DND-41 (cell line): ENCODE measurements around the gene ADH4.

ENCODE experiments used
- ATAC-seq: fragments of 200-7000 bp; cut with Tn5 transposase; 3 replicates; pipeline ENCODE4 v1.9.1; 2021; ENCODE audit warnings: low read depth; ENCODE audit not compliant: insufficient read depth
- DNase-seq: peaks from one replicate; pipeline ENCODE4 v3.0.0-alpha.2; 2020
- H2AFZ ChIP-seq: 2 replicates; pipeline ENCODE4 v1.6.0; 2012; ENCODE audit warnings: low read depth, low read length
- H3K27ac ChIP-seq: 2 replicates; pipeline ENCODE4 v1.5.1; 2012; ENCODE audit warnings: low read length, inconsistent platforms
- H3K27me3 ChIP-seq: fragments of 200-600 bp; sonication (generic); 2 replicates; pipeline ENCODE4 v1.6.0; 2012; ENCODE audit warnings: low read length, mild to moderate bottlenecking, inconsistent platforms; ENCODE audit not compliant: insufficient read depth, poor library complexity
- H3K36me3 ChIP-seq: 2 replicates; pipeline ENCODE4 v1.5.1; 2012; ENCODE audit warnings: low read length, inconsistent platforms; ENCODE audit not compliant: insufficient read depth
- H3K4me1 ChIP-seq: 2 replicates; pipeline ENCODE4 v1.5.1; 2012; ENCODE audit warnings: mild to moderate bottlenecking, low read length; ENCODE audit not compliant: insufficient read depth
- H3K4me2 ChIP-seq: 2 replicates; pipeline ENCODE4 v1.6.0; 2012; ENCODE audit warnings: mild to moderate bottlenecking, moderate library complexity, low read length, inconsistent platforms; ENCODE audit not compliant: insufficient read depth
- H3K4me3 ChIP-seq, 2 experiments: fragments of 200-600 bp in 1 of 2; shearing (Covaris generic) in 1 of 2; 2 replicates each; pipeline ENCODE4 v1.5.1; 2012 to 2016; ENCODE audit warnings: inconsistent platforms in 2 of 2, low read length in 2 of 2, mild to moderate bottlenecking in 2 of 2, low read depth in 1 of 2, moderate library complexity in 1 of 2
- H3K79me2 ChIP-seq: 2 replicates; pipeline ENCODE4 v1.6.0; 2012; ENCODE audit warnings: low read length, inconsistent platforms; ENCODE audit not compliant: insufficient read depth
- H3K9ac ChIP-seq: 2 replicates; pipeline ENCODE4 v1.6.0; 2012; ENCODE audit warnings: low read depth, mild to moderate bottlenecking, inconsistent platforms, low read length, moderate library complexity
- H3K9me3 ChIP-seq: 2 replicates; pipeline ENCODE4 v1.5.1; 2012; ENCODE audit warnings: low read length, moderate library complexity, mild to moderate bottlenecking, inconsistent platforms; ENCODE audit not compliant: insufficient read depth, severe bottlenecking
- H4K20me1 ChIP-seq: 2 replicates; pipeline ENCODE4 v1.6.0; 2012; ENCODE audit warnings: low read length; ENCODE audit not compliant: insufficient read depth
- EZH2 ChIP-seq: IDR thresholded peaks from 3 replicates; pipeline ENCODE4 v1.6.1; 2012; ENCODE audit warnings: borderline replicate concordance, low read depth, mild to moderate bottlenecking, moderate library complexity, low read length, inconsistent platforms; ENCODE audit not compliant: severe bottlenecking
- TF ChIP-seq, protein P1 (sequence below): IDR thresholded peaks from 2 replicates; pipeline ENCODE4 v1.5.1; 2012; ENCODE audit warnings: borderline replicate concordance, low read length, moderate library complexity, mild to moderate bottlenecking; ENCODE audit not compliant: poor library complexity, severe bottlenecking; ENCODE audit errors: extremely low read depth

Gene ADH4

DNA sequence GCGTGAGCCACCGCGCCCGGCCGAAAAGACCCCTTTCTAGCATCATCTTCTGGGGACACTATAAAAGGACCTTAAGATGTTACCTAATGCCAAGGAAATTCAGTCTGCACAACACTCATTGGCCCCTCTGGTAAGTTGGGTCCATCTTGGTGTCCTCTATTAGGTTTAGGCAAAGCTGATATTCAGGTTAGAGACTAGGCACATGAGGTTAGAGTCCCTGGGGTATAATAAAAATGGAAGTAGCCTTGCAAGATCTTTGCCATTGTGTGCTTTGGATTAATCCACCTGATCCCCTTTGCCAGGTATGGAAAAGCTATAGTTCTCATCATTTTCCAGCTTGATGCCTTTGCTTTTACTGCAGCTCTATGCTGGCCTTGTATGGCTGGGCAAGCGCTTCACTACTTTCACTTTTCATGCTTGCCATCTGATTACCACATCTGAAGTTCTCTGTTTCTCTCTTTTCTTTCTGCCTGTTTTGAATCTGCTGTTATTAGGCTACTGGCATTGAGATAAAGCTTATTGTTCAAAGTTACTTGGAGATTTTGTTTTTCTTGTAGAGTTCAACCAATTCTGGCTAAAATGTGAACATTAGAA is 5.4 kb upstream of the ADH4 start:
- H3K9me3 ChIP-seq = no peaks in the 10 kb centered on the region
- H3K4me3 ChIP-seq = no peak overlapping the region
- H3K4me2 ChIP-seq = no peak overlapping the region
- H3K9ac ChIP-seq = no peak overlapping the region
- no peak for TF ChIP-seq EZH2
- TF ChIP-seq, protein P1, sequence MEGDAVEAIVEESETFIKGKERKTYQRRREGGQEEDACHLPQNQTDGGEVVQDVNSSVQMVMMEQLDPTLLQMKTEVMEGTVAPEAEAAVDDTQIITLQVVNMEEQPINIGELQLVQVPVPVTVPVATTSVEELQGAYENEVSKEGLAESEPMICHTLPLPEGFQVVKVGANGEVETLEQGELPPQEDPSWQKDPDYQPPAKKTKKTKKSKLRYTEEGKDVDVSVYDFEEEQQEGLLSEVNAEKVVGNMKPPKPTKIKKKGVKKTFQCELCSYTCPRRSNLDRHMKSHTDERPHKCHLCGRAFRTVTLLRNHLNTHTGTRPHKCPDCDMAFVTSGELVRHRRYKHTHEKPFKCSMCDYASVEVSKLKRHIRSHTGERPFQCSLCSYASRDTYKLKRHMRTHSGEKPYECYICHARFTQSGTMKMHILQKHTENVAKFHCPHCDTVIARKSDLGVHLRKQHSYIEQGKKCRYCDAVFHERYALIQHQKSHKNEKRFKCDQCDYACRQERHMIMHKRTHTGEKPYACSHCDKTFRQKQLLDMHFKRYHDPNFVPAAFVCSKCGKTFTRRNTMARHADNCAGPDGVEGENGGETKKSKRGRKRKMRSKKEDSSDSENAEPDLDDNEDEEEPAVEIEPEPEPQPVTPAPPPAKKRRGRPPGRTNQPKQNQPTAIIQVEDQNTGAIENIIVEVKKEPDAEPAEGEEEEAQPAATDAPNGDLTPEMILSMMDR = no peak
- H3K36me3 ChIP-seq = no peaks in the 10 kb centered on the region
- no peaks in the 10 kb centered on the region for H3K27me3 ChIP-seq
- DNase-seq (peak; percentile 15), ATAC-seq (peak; percentile 64)
- no peaks in the 10 kb centered on the region for H3K79me2 ChIP-seq
- H3K4me1 ChIP-seq = peaks cover 2% of the 10 kb centered on the region; the same call in 1 of the 2 replicates
- no peak overlapping the region for H3K27ac ChIP-seq
- H4K20me1 ChIP-seq = no peaks in the 10 kb centered on the region
- no peak overlapping the region for H2AFZ ChIP-seq

DNA sequence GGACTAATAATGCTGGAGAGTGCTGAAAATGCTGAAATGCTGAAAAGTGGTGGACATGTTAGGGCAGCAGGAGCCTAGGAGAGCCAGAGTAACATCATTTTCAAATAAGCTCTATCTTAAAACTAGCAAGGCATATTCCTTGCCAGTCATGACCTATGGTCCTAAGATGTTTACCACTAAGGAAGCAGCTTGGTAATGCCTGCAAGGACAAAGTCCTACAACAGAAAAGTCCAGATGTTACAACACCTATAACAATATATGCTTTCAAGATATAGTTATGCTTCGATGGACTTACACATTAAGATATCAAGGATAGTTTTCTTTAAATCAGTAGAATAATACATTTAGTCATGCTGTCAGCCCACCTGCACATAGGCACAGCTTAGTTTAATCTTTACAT is 4.5 kb upstream of the ADH4 start:
- no peak overlapping the region for H3K9ac ChIP-seq
- no peaks in the 10 kb centered on the region for H3K36me3 ChIP-seq
- no peak for ATAC-seq
- no peaks in the 10 kb centered on the region for H4K20me1 ChIP-seq
- H2AFZ ChIP-seq = no peak overlapping the region
- no peak overlapping the region for H3K4me3 ChIP-seq
- H3K79me2 ChIP-seq = no peaks in the 10 kb centered on the region
- no peak for DNase-seq
- TF ChIP-seq EZH2 = no peak
- TF ChIP-seq, protein P1 = no peak
- peaks cover 2% of the 10 kb centered on the region; the same call in 1 of the 2 replicates for H3K4me1 ChIP-seq
- no peak overlapping the region for H3K4me2 ChIP-seq
- no peaks in the 10 kb centered on the region for H3K9me3 ChIP-seq
- H3K27me3 ChIP-seq = no peaks in the 10 kb centered on the region
- no peak overlapping the region for H3K27ac ChIP-seq

DNA sequence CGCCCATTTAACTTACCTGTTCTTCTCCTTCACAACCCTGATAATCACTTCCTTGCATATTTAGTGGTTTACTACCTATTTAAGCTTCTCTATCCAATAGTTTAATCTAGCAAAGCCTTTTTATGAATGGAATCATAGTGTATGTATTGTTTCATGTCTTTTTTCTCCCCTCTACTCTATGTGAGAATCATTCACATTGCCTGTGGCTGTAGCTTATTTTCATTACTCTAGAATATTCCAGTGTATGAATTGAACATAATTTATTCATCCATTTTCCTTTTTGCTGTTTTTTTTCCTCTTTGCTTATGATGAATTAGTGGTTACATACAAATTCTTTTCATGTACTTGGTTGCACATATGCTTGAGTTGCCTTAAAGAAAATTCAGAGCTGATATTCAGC is 490 bp upstream of the ADH4 start:
- peaks cover 2% of the 10 kb centered on the region; the same call in 1 of the 2 replicates for H3K4me1 ChIP-seq
- no peak overlapping the region for H2AFZ ChIP-seq
- no peaks in the 10 kb centered on the region for H4K20me1 ChIP-seq
- no peaks in the 10 kb centered on the region for H3K79me2 ChIP-seq
- H3K4me3 ChIP-seq = no peak overlapping the region
- no peak overlapping the region for H3K9ac ChIP-seq
- H3K4me2 ChIP-seq = no peak overlapping the region
- ATAC-seq = no peak
- H3K36me3 ChIP-seq = no peaks in the 10 kb centered on the region
- no peak for DNase-seq
- no peak for TF ChIP-seq EZH2
- TF ChIP-seq, protein P1 = no peak
- H3K27ac ChIP-seq = no peak overlapping the region
- no peaks in the 10 kb centered on the region for H3K27me3 ChIP-seq
- H3K9me3 ChIP-seq = no peaks in the 10 kb centered on the region

DNA sequence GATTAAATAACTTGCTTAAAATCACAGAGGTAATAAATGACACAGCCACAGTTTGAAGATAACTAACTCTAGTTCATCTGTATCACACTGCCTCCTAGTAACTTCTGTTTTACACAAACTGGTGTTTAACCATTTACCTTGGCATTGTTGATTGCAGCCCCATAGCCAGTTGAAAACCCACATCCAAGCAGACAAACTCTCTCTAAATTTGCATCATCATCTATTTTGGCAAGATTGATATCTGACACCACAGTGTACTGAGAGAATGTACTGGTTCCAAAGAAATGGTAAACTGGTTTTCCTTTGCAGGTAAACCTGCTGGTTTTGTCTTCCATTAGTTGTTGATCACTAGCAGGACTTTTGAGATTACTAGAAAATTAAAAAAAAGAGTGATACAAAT is 7.8 kb downstream of the ADH4 start:
- TF ChIP-seq, protein P1 = no peak
- no peak for TF ChIP-seq EZH2
- H3K36me3 ChIP-seq = no peaks in the 10 kb centered on the region
- no peak for ATAC-seq

More for the DNA sequence above, 7.8 kb downstream of the ADH4 start:
- H3K27ac ChIP-seq = no peak overlapping the region
- no peak overlapping the region for H3K4me3 ChIP-seq
- H4K20me1 ChIP-seq = no peaks in the 10 kb centered on the region
- H3K79me2 ChIP-seq = no peaks in the 10 kb centered on the region
- no peaks in the 10 kb centered on the region for H3K9me3 ChIP-seq
- no peak overlapping the region for H2AFZ ChIP-seq
- DNase-seq = no peak
- H3K27me3 ChIP-seq = no peaks in the 10 kb centered on the region
- H3K9ac ChIP-seq = no peak overlapping the region
- H3K4me1 ChIP-seq = no peaks in the 10 kb centered on the region
- H3K4me2 ChIP-seq = no peak overlapping the region
